ENCODE data around the gene LRRC27.

GRCh38 chr10:132306864-132307751 is 24.9 kb upstream of the LRRC27 start:
- TF ChIP-seq CTCF (conservative IDR thresholded peaks at IDR 0.05 in 1 of 2, IDR thresholded peaks at IDR 0.05 in 1 of 2; ENCODE audit: low read depth in 1 of 2, low read length in 2 of 2) (no peak), EZH2 (IDR thresholded peaks at IDR 0.05; ENCODE audit: low read length, missing control alignments) (no peak)
